ENCODE data around the gene LPAR5.

The LPAR5 gene

GRCh38 chr12:6635856-6636531 is at the start of gene LPAR5:
TSS of gene LPAR5 (minus strand) at chr12:6635959. CDS start at chr12:6621248, 14,711 bp downstream.
- DNase-seq (ENCODE audit: low read depth): no peak
- H3K4me3 ChIP-seq (ENCODE audit: control insufficient read depth, low read depth, low read length): no peak within 1 kb of the TSS
- TF ChIP-seq, protein P1, sequence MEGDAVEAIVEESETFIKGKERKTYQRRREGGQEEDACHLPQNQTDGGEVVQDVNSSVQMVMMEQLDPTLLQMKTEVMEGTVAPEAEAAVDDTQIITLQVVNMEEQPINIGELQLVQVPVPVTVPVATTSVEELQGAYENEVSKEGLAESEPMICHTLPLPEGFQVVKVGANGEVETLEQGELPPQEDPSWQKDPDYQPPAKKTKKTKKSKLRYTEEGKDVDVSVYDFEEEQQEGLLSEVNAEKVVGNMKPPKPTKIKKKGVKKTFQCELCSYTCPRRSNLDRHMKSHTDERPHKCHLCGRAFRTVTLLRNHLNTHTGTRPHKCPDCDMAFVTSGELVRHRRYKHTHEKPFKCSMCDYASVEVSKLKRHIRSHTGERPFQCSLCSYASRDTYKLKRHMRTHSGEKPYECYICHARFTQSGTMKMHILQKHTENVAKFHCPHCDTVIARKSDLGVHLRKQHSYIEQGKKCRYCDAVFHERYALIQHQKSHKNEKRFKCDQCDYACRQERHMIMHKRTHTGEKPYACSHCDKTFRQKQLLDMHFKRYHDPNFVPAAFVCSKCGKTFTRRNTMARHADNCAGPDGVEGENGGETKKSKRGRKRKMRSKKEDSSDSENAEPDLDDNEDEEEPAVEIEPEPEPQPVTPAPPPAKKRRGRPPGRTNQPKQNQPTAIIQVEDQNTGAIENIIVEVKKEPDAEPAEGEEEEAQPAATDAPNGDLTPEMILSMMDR (IDR thresholded peaks at IDR 0.05; ENCODE audit: control insufficient read depth, insufficient read depth, low read depth, low read length, missing control alignments): no peak

DNA sequence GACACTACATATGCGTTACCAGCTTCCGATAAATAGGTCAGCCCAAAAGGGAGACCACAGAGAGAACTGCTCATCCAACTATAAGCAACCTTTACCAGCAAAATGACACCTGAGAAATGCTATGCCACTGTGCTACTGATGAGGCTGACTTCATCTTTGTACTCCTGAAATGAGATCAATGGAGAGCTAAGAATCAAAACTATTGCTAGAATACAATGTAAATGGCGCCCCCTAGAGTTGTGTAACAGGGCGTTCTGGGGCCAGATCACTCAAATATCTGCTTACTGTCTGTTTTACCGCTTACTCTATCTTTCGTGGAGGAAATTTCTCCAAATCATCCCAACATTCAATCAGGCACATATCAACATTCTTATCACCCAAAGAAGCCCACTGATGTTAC is 48.9 kb upstream of the LPAR5 start:
- TF ChIP-seq, protein P1 (IDR thresholded peaks at IDR 0.05; ENCODE audit: control insufficient read depth, insufficient read depth, low read depth, low read length, missing control alignments): peak; percentile 37
- no peak overlapping the region for H3K4me3 ChIP-seq (ENCODE audit: control insufficient read depth, low read depth, low read length)
- DNase-seq (ENCODE audit: low read depth): no peak

- no peak overlapping the region for H3K4me3 ChIP-seq (ENCODE audit: control insufficient read depth, low read depth, low read length)
- TF ChIP-seq, protein P1 (IDR thresholded peaks at IDR 0.05; ENCODE audit: control insufficient read depth, insufficient read depth, low read depth, low read length, missing control alignments): no peak
- no peak for DNase-seq (ENCODE audit: low read depth)
Measured at GRCh38 chr12:6676962-6677361, 41.2 kb upstream of the LPAR5 start.

GRCh38 chr12:6672143-6672542 is 36.4 kb upstream of the LPAR5 start:
- TF ChIP-seq, protein P1 (IDR thresholded peaks at IDR 0.05; ENCODE audit: control insufficient read depth, insufficient read depth, low read depth, low read length, missing control alignments): no peak

GRCh38 chr12:6667559-6668210 is 31.9 kb upstream of the LPAR5 start:
- no peak for DNase-seq (ENCODE audit: low read depth)
- no peak overlapping the region for H3K4me3 ChIP-seq (ENCODE audit: control insufficient read depth, low read depth, low read length)
- TF ChIP-seq, protein P1 (IDR thresholded peaks at IDR 0.05; ENCODE audit: control insufficient read depth, insufficient read depth, low read depth, low read length, missing control alignments): peak; percentile 17

More at GRCh38 chr12:6672143-6672542, 36.4 kb upstream of the LPAR5 start:
- DNase-seq (ENCODE audit: low read depth): no peak
- no peak overlapping the region for H3K4me3 ChIP-seq (ENCODE audit: control insufficient read depth, low read depth, low read length)

DNA sequence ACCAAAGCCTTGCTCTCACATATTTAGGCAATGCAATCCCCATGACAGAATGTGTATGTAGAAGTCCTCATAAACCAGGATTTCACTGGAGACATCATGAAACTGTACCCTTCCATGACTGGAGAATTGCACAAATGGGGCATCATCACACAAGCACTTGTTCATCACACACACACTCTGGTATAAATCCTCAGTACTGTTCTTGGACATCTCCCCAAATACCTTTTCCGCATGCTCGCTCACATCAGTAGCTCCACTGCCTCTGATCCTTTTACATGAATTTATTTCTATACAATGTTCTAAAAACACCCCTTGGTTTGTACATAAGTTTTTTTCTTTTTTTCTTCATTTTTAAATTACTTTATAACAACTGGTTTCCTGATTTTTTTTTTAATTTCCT is 30.5 kb upstream of the LPAR5 start:
- TF ChIP-seq, protein P1 (IDR thresholded peaks at IDR 0.05; ENCODE audit: control insufficient read depth, insufficient read depth, low read depth, low read length, missing control alignments): no peak
- no peak for DNase-seq (ENCODE audit: low read depth)
- no peak overlapping the region for H3K4me3 ChIP-seq (ENCODE audit: control insufficient read depth, low read depth, low read length)

Data from AG09309 (cell line).